Breast epithelium (tissue), 4 donors: Measurements from ENCODE around the gene SORBS1. TPM values are rescaled to one million over a fixed set of nuclear protein-coding genes. Genes with fewer than 3 reads are reported as not detected.
A peak's percentile ranks its signal among the peaks of the same experiment; 100 is the strongest.

Experiments
- DNase-seq, 2 donors: peaks; one replicate each; pipeline ENCODE4 v3.0.0-alpha.2; 2019; ENCODE audit warnings: low spot score in 2 of 2
- H3K27ac ChIP-seq, 2 donors: fragments of 200-600 bp; sonication (generic) in 1 of 2; one replicate each; pipeline ENCODE4 v1.5.1; 2016 to 2019; ENCODE audit warnings: mild to moderate bottlenecking in 1 of 2
- H3K27me3 ChIP-seq, 2 donors: fragments of 200-600 bp; sonication (generic) in 1 of 2; one replicate each; pipeline versions ENCODE4 v1.5.1 to v1.6.0; 2017 to 2019; ENCODE audit warnings: control low read depth in 1 of 2, mild to moderate bottlenecking in 1 of 2
- H3K36me3 ChIP-seq: fragments of 200-600 bp; one replicate; pipeline ENCODE4 v1.5.1; 2019
- H3K4me1 ChIP-seq, 2 donors: fragments of 200-600 bp; sonication (generic); one replicate each; pipeline ENCODE4 v1.5.1; 2016 to 2019; ENCODE audit warnings: control low read depth in 1 of 2
- H3K4me3 ChIP-seq, 3 donors: fragments of 200-600 bp; sonication (generic); 1 replicate in 2 of 3; 2 replicates in 1 of 3; pipeline ENCODE4 v1.5.1; 2016 to 2019; ENCODE audit warnings: mild to moderate bottlenecking in 3 of 3, moderate library complexity in 2 of 3
- H3K9me3 ChIP-seq, 2 donors: fragments of 200-600 bp; sonication (generic) in 1 of 2; one replicate each; pipeline ENCODE4 v1.5.1; 2016 to 2019; ENCODE audit warnings: control low read depth in 1 of 2
- POLR2A ChIP-seq: fragments of 450-650 bp; IDR thresholded peaks from one replicate; pipeline ENCODE4 v1.6.1; 2016; ENCODE audit warnings: antibody characterized with exemption, mild to moderate bottlenecking, moderate library complexity
- POLR2AphosphoS5 ChIP-seq, 3 donors: sonication (generic); formaldehyde crosslinking; IDR thresholded peaks; one replicate each; pipeline ENCODE4 v1.6.1; 2017; ENCODE audit warnings: antibody characterized with exemption in 3 of 3
- intact Hi-C: fragments of 100-400 bp; cut with DNase I; formaldehyde crosslinking; loops from one replicate; pipeline ENCODE4 v1.15.1; 2023; ENCODE audit warnings: low total_unique reads
- total RNA-seq, 3 donors: library from RNA; depleted of rRNA; stranded (reverse); fragments of >200 nt; gene quantifications; one replicate each; pipeline ENCODE4 v1.1.0, GENCODE V29; 2016
- TF ChIP-seq, protein P1 (sequence below), 3 donors: fragments of 450-650 bp; IDR thresholded peaks; one replicate each; pipeline ENCODE4 v1.5.1; 2016 to 2017; ENCODE audit warnings: antibody characterized with exemption in 3 of 3, mild to moderate bottlenecking in 3 of 3, moderate library complexity in 3 of 3

Gene SORBS1
- total RNA-seq, 3 donors from 2014 or later: 156 to 455 (median 200) TPM

GRCh38 chr10:95458014-95458413 is 103.2 kb downstream of the SORBS1 start:
- DNase-seq: no peak
- intact Hi-C loops: no loop called here
- Histone ChIP-seq H3K36me3 (no peaks in the 10 kb centered on the region), H3K27ac (no peak overlapping the region), H3K4me1 (peaks cover 0 to 8% of the 10 kb centered on the region in 2 donors), H3K27me3 (no peaks in the 10 kb centered on the region), H3K4me3 (no peak overlapping the region), H3K9me3 (no peaks in the 10 kb centered on the region)
- TF ChIP-seq POLR2A (no peak), POLR2AphosphoS5 (IDR thresholded peaks at IDR 0.05) (no peak)
- TF ChIP-seq, protein P1, sequence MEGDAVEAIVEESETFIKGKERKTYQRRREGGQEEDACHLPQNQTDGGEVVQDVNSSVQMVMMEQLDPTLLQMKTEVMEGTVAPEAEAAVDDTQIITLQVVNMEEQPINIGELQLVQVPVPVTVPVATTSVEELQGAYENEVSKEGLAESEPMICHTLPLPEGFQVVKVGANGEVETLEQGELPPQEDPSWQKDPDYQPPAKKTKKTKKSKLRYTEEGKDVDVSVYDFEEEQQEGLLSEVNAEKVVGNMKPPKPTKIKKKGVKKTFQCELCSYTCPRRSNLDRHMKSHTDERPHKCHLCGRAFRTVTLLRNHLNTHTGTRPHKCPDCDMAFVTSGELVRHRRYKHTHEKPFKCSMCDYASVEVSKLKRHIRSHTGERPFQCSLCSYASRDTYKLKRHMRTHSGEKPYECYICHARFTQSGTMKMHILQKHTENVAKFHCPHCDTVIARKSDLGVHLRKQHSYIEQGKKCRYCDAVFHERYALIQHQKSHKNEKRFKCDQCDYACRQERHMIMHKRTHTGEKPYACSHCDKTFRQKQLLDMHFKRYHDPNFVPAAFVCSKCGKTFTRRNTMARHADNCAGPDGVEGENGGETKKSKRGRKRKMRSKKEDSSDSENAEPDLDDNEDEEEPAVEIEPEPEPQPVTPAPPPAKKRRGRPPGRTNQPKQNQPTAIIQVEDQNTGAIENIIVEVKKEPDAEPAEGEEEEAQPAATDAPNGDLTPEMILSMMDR (IDR thresholded peaks at IDR 0.05): no peak

GRCh38 chr10:95457319-95457886 is 103.8 kb downstream of the SORBS1 start:
- no peaks in the 10 kb centered on the region for H3K27me3 ChIP-seq
- peak overlapping the region; percentile 34 to 57 for H3K27ac ChIP-seq
- no peak for DNase-seq
- H3K4me1 ChIP-seq: peaks cover 0 to 8% of the 10 kb centered on the region in 2 donors
- H3K9me3 ChIP-seq: no peaks in the 10 kb centered on the region
- TF ChIP-seq POLR2A: no peak
- TF ChIP-seq, protein P1 (IDR thresholded peaks at IDR 0.05): no peak
- TF ChIP-seq POLR2AphosphoS5 (IDR thresholded peaks at IDR 0.05): no peak
- H3K36me3 ChIP-seq: no peaks in the 10 kb centered on the region
- intact Hi-C loops: no loop called here
- H3K4me3 ChIP-seq: no peak overlapping the region

DNA sequence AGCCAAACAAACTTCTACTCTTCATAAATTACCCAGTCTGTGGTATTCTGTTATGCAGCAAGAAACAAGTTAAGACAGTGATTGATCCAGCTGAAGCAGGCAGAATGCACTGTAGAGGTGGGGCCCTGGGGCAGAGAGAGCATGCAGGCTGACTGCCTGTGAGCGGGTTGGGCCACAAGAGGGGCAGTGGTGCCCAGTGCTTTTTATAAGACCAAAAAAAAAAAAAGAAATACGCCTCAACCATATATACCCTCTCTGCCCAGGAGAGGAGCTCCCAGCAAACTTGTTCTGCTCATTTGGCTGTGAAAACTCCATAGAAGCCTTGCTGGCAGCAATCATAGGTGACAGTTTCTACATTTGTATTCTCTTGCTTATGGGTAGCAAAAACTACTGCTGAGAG is 104.7 kb downstream of the SORBS1 start:
- H3K4me3 ChIP-seq: no peak overlapping the region

DNA sequence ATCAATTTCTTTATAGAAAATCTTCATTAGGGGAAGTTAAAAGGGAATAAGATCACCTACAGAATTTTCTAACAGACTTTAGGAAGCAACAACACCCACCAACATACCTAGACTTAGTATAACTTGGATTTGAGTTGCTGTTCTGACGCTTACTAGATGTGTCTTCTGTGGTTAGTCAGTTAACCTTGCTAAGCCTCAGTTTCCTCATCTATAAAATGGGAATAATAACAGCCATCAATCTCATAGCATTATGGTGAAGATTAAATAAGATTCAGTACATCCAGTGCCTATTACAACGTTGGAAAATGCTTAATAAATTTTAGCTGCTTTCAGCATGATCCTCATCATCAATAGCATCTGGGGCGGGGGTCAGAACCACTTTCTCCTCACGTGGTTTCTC is 106.2 kb downstream of the SORBS1 start:
- H3K27ac ChIP-seq: peak overlapping the region in 1 of 2 donors; percentile 21
- H3K27me3 ChIP-seq: no peaks in the 10 kb centered on the region
- intact Hi-C loops: no loop called here
- H3K4me3 ChIP-seq: no peak overlapping the region
- TF ChIP-seq POLR2AphosphoS5 (IDR thresholded peaks at IDR 0.05): no peak
- TF ChIP-seq POLR2A: no peak
- TF ChIP-seq, protein P1 (IDR thresholded peaks at IDR 0.05): no peak
- no peak for DNase-seq
- H3K9me3 ChIP-seq: no peaks in the 10 kb centered on the region
- no peaks in the 10 kb centered on the region for H3K36me3 ChIP-seq
- peaks cover 0 to 8% of the 10 kb centered on the region in 2 donors for H3K4me1 ChIP-seq

More for the DNA sequence above, 104.7 kb downstream of the SORBS1 start:
- intact Hi-C loops: no loop called here
- no peak for TF ChIP-seq POLR2AphosphoS5 (IDR thresholded peaks at IDR 0.05)
- no peak for TF ChIP-seq POLR2A
- TF ChIP-seq, protein P1 (IDR thresholded peaks at IDR 0.05): no peak
- peak overlapping the region; percentile 12 to 45 for H3K27ac ChIP-seq
- no peak for DNase-seq
- no peaks in the 10 kb centered on the region for H3K36me3 ChIP-seq
- no peaks in the 10 kb centered on the region for H3K27me3 ChIP-seq
- no peaks in the 10 kb centered on the region for H3K9me3 ChIP-seq
- peaks cover 0 to 8% of the 10 kb centered on the region in 2 donors for H3K4me1 ChIP-seq

DNA sequence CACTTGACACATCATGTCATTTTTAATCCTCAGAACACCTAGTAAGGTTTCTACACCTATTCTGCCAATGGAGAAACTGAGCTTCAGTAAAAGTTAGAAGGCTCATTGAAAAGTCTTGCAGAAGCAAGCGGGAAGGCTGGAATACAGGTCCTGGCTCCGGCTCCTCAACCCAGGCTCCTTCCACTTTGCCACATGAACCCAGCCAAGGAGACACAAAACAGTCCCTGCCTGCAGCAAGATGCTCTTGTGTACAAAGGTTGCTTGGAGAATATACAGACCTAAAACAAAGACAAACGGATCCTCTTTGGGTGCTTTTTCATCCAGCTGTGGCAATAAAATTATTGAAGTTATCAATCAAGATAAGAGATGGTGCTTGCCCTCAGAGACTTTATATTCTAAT is 106.8 kb downstream of the SORBS1 start:
- DNase-seq: no peak
- Histone ChIP-seq H3K36me3 (no peaks in the 10 kb centered on the region), H3K9me3 (no peaks in the 10 kb centered on the region), H3K27ac (peak overlapping the region in 1 of 2 donors; percentile 21), H3K4me1 (peaks cover 0 to 8% of the 10 kb centered on the region in 2 donors), H3K4me3 (no peak overlapping the region), H3K27me3 (no peaks in the 10 kb centered on the region)
- TF ChIP-seq POLR2A: no peak
- TF ChIP-seq, protein P1 (IDR thresholded peaks at IDR 0.05): no peak
- no peak for TF ChIP-seq POLR2AphosphoS5 (IDR thresholded peaks at IDR 0.05)
- intact Hi-C loops: no loop called here
